Measurements from ENCODE around the gene DHTKD1. TPM values are rescaled to one million over a fixed set of nuclear protein-coding genes. Genes with fewer than 3 reads are reported as not detected.
"Not testable (repeated sequence)": the region's sequence is repeated elsewhere in the genome, so short reads cannot be mapped to it uniquely, and the experiment has no call there.

The DHTKD1 gene
- total RNA-seq, 1 donor from 2014 or later, result 12.6 TPM

- Histone ChIP-seq H3K27me3 (no peaks in the 10 kb centered on the region), H3K36me3 (peaks cover 49 to 74% of the 10 kb centered on the region in 2 donors), H3K9me3 (no peaks in the 10 kb centered on the region), H3K4me1 (no peaks in the 10 kb centered on the region), H3K4me3 (no peak overlapping the region), H3K27ac (no peak overlapping the region)
- intact Hi-C loops (cut with DNase I), result no loop called here
- TF ChIP-seq CTCF (IDR thresholded peaks at IDR 0.05), result no peak
- no peak for DNase-seq (ENCODE audit: low spot score in 2 of 2)
Observed at GRCh38 chr10:12088919-12089318, 20.2 kb downstream of the DHTKD1 start.

GRCh38 chr10:12091421-12091820 lies 22.7 kb downstream of the DHTKD1 start:
- no peaks in the 10 kb centered on the region for H3K27me3 ChIP-seq
- TF ChIP-seq CTCF (IDR thresholded peaks at IDR 0.05), result no peak
- H3K27ac ChIP-seq, result no peak overlapping the region
- intact Hi-C loops (cut with DNase I), result no loop called here
- H3K4me3 ChIP-seq, result no peak overlapping the region
- peaks cover 48 to 68% of the 10 kb centered on the region in 2 donors for H3K36me3 ChIP-seq
- H3K4me1 ChIP-seq, result no peaks in the 10 kb centered on the region
- DNase-seq (ENCODE audit: low spot score in 2 of 2), result no peak
- no peaks in the 10 kb centered on the region for H3K9me3 ChIP-seq

- intact Hi-C loops (cut with DNase I); H3K9me3 ChIP-seq; H3K4me3 ChIP-seq; H3K4me1 ChIP-seq; DNase-seq (ENCODE audit: low spot score in 2 of 2); H3K27ac ChIP-seq; H3K27me3 ChIP-seq: not testable (repeated sequence)
- peaks cover 37 to 67% of the 10 kb centered on the region in 2 donors for H3K36me3 ChIP-seq
Observed at GRCh38 chr10:12097361-12097760, 28.6 kb downstream of the DHTKD1 start.

GRCh38 chr10:12097791-12098190 lies 29.0 kb downstream of the DHTKD1 start:
- no peaks in the 10 kb centered on the region for H3K9me3 ChIP-seq
- no peaks in the 10 kb centered on the region for H3K27me3 ChIP-seq
- no peaks in the 10 kb centered on the region for H3K4me1 ChIP-seq
- intact Hi-C loops (cut with DNase I), result no loop called here
- no peak for DNase-seq (ENCODE audit: low spot score in 2 of 2)
- H3K4me3 ChIP-seq, result no peak overlapping the region
- peaks cover 35 to 67% of the 10 kb centered on the region in 2 donors for H3K36me3 ChIP-seq
- H3K27ac ChIP-seq, result no peak overlapping the region
- TF ChIP-seq CTCF (IDR thresholded peaks at IDR 0.05), result no peak

GRCh38 chr10:12098966-12099365 lies 30.2 kb downstream of the DHTKD1 start:
- H3K4me3 ChIP-seq, result no peak overlapping the region
- H3K4me1 ChIP-seq, result no peaks in the 10 kb centered on the region
- H3K27ac ChIP-seq, result no peak overlapping the region
- no peak for TF ChIP-seq CTCF (IDR thresholded peaks at IDR 0.05)
- no peaks in the 10 kb centered on the region for H3K9me3 ChIP-seq
- peaks cover 40 to 66% of the 10 kb centered on the region in 2 donors for H3K36me3 ChIP-seq
- no peak for DNase-seq (ENCODE audit: low spot score in 2 of 2)
- no peaks in the 10 kb centered on the region for H3K27me3 ChIP-seq
- intact Hi-C loops (cut with DNase I), result no loop called here

- Histone ChIP-seq H3K27me3 (no peaks in the 10 kb centered on the region), H3K4me1 (no peaks in the 10 kb centered on the region), H3K4me3 (no peak overlapping the region), H3K27ac (no peak overlapping the region), H3K9me3 (no peaks in the 10 kb centered on the region), H3K36me3 (peaks cover 57 to 88% of the 10 kb centered on the region in 2 donors)
- DNase-seq (ENCODE audit: low spot score in 2 of 2), result no peak
- intact Hi-C loops (cut with DNase I), result no loop called here
- TF ChIP-seq CTCF (IDR thresholded peaks at IDR 0.05), result no peak
Observed at GRCh38 chr10:12103802-12104201, 35.0 kb downstream of the DHTKD1 start.

Measured in ascending aorta (tissue), 2 donors.